DOHH2 (cell line): ENCODE data around the gene NOS1.

ENCODE experiments used
- H3F3A ChIP-seq: fragments of 200-600 bp; sonication (generic), shearing (Covaris generic); 2 replicates; pipeline ENCODE4 v1.6.0; 2016; ENCODE audit warnings: antibody characterized with exemption, mild to moderate bottlenecking; ENCODE audit not compliant: control insufficient read depth, insufficient read depth
- H3K27ac ChIP-seq: fragments of 200-600 bp; sonication (generic); 2 replicates; pipeline ENCODE4 v1.5.1; 2014; ENCODE audit warnings: low read depth, mild to moderate bottlenecking, low read length, moderate library complexity
- H3K27me3 ChIP-seq: fragments of 200-600 bp; sonication (generic); 2 replicates; pipeline ENCODE4 v1.6.1; 2014; ENCODE audit warnings: mild to moderate bottlenecking, low read length, mixed read lengths; ENCODE audit not compliant: control insufficient read depth
- H3K36me3 ChIP-seq: fragments of 200-600 bp; sonication (generic); 2 replicates; pipeline ENCODE4 v1.6.1; 2014; ENCODE audit warnings: mild to moderate bottlenecking, low read length, moderate library complexity, mixed read lengths; ENCODE audit not compliant: control insufficient read depth
- H3K4me1 ChIP-seq: fragments of 200-600 bp; sonication (generic); 2 replicates; pipeline ENCODE4 v1.6.1; 2014; ENCODE audit warnings: mild to moderate bottlenecking, low read length, mixed read lengths; ENCODE audit not compliant: control insufficient read depth
- H3K4me2 ChIP-seq: fragments of 200-600 bp; sonication (generic); 2 replicates; pipeline ENCODE4 v1.6.0; 2014; ENCODE audit warnings: mild to moderate bottlenecking, low read length, moderate library complexity
- H3K4me3 ChIP-seq: fragments of 200-600 bp; sonication (generic); 2 replicates; pipeline ENCODE4 v1.5.1; 2014; ENCODE audit warnings: mild to moderate bottlenecking, low read length, mixed read lengths
- H3K79me2 ChIP-seq: fragments of 200-600 bp; sonication (generic); 2 replicates; pipeline ENCODE4 v1.6.1; 2014; ENCODE audit warnings: mild to moderate bottlenecking, low read length, mixed read lengths; ENCODE audit not compliant: control insufficient read depth
- H3K9me2 ChIP-seq: fragments of 200-600 bp; sonication (generic); replicated peaks from 2 replicates; pipeline ENCODE4 v1.6.1; 2014; ENCODE audit warnings: mild to moderate bottlenecking, low read length, mixed read lengths; ENCODE audit not compliant: control insufficient read depth
- H3K9me3 ChIP-seq: fragments of 200-600 bp; sonication (generic); 2 replicates; pipeline ENCODE4 v1.6.1; 2014; ENCODE audit warnings: antibody characterized with exemption, low read length, mixed read lengths; ENCODE audit not compliant: control insufficient read depth, insufficient read depth
- H4K20me1 ChIP-seq: fragments of 200-600 bp; sonication (generic); 2 replicates; pipeline ENCODE4 v1.6.0; 2014; ENCODE audit warnings: low read depth, mild to moderate bottlenecking, antibody characterized with exemption, low read length, moderate library complexity; ENCODE audit not compliant: control insufficient read depth, insufficient read depth
- CTCF ChIP-seq: fragments of 200-600 bp; sonication (generic); IDR thresholded peaks from one replicate; pipeline ENCODE4 v1.5.1; 2014; ENCODE audit warnings: antibody characterized with exemption, mild to moderate bottlenecking, low read depth, low read length; ENCODE audit not compliant: poor library complexity, severe bottlenecking
- EZH2phosphoT487 ChIP-seq: fragments of 200-600 bp; sonication (generic); IDR thresholded peaks from 2 replicates; pipeline ENCODE4 v1.6.1; 2017; ENCODE audit warnings: borderline replicate concordance, mild to moderate bottlenecking, antibody characterized with exemption, low read length, moderate library complexity, mixed read lengths

Gene NOS1

GRCh38 chr12:117363953-117364486 lies 2.6 kb upstream of the NOS1 start:
- no peaks in the 10 kb centered on the region for H4K20me1 ChIP-seq
- H3K27me3 ChIP-seq, result no peaks in the 10 kb centered on the region
- H3K4me1 ChIP-seq, result no peaks in the 10 kb centered on the region
- no peak overlapping the region for H3K4me2 ChIP-seq
- no peaks in the 10 kb centered on the region for H3K9me3 ChIP-seq
- TF ChIP-seq EZH2phosphoT487 (no peak), CTCF (no peak)
- H3F3A ChIP-seq, result no peaks in the 10 kb centered on the region
- H3K4me3 ChIP-seq, result no peak overlapping the region
- H3K36me3 ChIP-seq, result no peaks in the 10 kb centered on the region
- H3K27ac ChIP-seq, result no peak overlapping the region
- H3K9me2 ChIP-seq, result no peaks in the 10 kb centered on the region
- no peaks in the 10 kb centered on the region for H3K79me2 ChIP-seq

GRCh38 chr12:117363056-117363662 lies 1.7 kb upstream of the NOS1 start:
- TF ChIP-seq EZH2phosphoT487 (no peak), CTCF (no peak)
- H3K9me3 ChIP-seq, result no peaks in the 10 kb centered on the region
- H3K27me3 ChIP-seq, result no peaks in the 10 kb centered on the region

GRCh38 chr12:117362391-117362790 lies 965 bp upstream of the NOS1 start:
- no peaks in the 10 kb centered on the region for H3K4me1 ChIP-seq
- no peaks in the 10 kb centered on the region for H3K9me3 ChIP-seq
- H3K79me2 ChIP-seq, result no peaks in the 10 kb centered on the region
- no peak overlapping the region for H3K27ac ChIP-seq
- H3K27me3 ChIP-seq, result no peaks in the 10 kb centered on the region
- H3F3A ChIP-seq, result no peaks in the 10 kb centered on the region
- no peak overlapping the region for H3K4me2 ChIP-seq
- no peaks in the 10 kb centered on the region for H4K20me1 ChIP-seq
- TF ChIP-seq EZH2phosphoT487 (no peak), CTCF (no peak)
- H3K4me3 ChIP-seq, result no peak overlapping the region
- H3K36me3 ChIP-seq, result no peaks in the 10 kb centered on the region
- H3K9me2 ChIP-seq, result no peaks in the 10 kb centered on the region

More at GRCh38 chr12:117363056-117363662, 1.7 kb upstream of the NOS1 start:
- no peak overlapping the region for H3K4me3 ChIP-seq
- H3K79me2 ChIP-seq, result no peaks in the 10 kb centered on the region
- H3K9me2 ChIP-seq, result no peaks in the 10 kb centered on the region
- no peaks in the 10 kb centered on the region for H4K20me1 ChIP-seq
- no peaks in the 10 kb centered on the region for H3F3A ChIP-seq
- no peak overlapping the region for H3K27ac ChIP-seq
- H3K4me2 ChIP-seq, result no peak overlapping the region
- no peaks in the 10 kb centered on the region for H3K36me3 ChIP-seq
- no peaks in the 10 kb centered on the region for H3K4me1 ChIP-seq
